Measurements from ENCODE around the gene CDYL2.
"Not testable (repeated sequence)": the region's sequence is repeated elsewhere in the genome, so short reads cannot be mapped to it uniquely, and the experiment has no call there.

CDYL2 gene

GRCh38 chr16:80738521-80738920 lies 65.9 kb downstream of the CDYL2 start:
- DNase-seq (ENCODE audit: low spot score), result no peak
- TF ChIP-seq CTCF (IDR thresholded peaks at IDR 0.05; ENCODE audit: extremely low read depth, insufficient read depth, missing control alignments), result no peak
- in situ Hi-C loops (cut with MboI; ENCODE audit: low pct_unique_long_range_greater_than_20kb, low sequenced_read_pairs, unreplicated experiment), result no loop called here

- DNase-seq (ENCODE audit: low spot score), result no peak
- TF ChIP-seq CTCF (IDR thresholded peaks at IDR 0.05; ENCODE audit: extremely low read depth, insufficient read depth, missing control alignments), result no peak
- in situ Hi-C loops (cut with MboI; ENCODE audit: low pct_unique_long_range_greater_than_20kb, low sequenced_read_pairs, unreplicated experiment), result no loop called here
These were observed 68.6 kb downstream of the CDYL2 start for GRCh38 chr16:80735846-80736245.

GRCh38 chr16:80733407-80733806 lies 71.0 kb downstream of the CDYL2 start:
- in situ Hi-C loops (cut with MboI; ENCODE audit: low pct_unique_long_range_greater_than_20kb, low sequenced_read_pairs, unreplicated experiment), result no loop called here
- no peak for TF ChIP-seq CTCF (IDR thresholded peaks at IDR 0.05; ENCODE audit: extremely low read depth, insufficient read depth, missing control alignments)
- no peak for DNase-seq (ENCODE audit: low spot score)

GRCh38 chr16:80731915-80732314 lies 72.5 kb downstream of the CDYL2 start:
- no peak for DNase-seq (ENCODE audit: low spot score)
- TF ChIP-seq CTCF (IDR thresholded peaks at IDR 0.05; ENCODE audit: extremely low read depth, insufficient read depth, missing control alignments), result no peak
- in situ Hi-C loops (cut with MboI; ENCODE audit: low pct_unique_long_range_greater_than_20kb, low sequenced_read_pairs, unreplicated experiment), result no loop called here

- DNase-seq (ENCODE audit: low spot score); in situ Hi-C loops (cut with MboI; ENCODE audit: low pct_unique_long_range_greater_than_20kb, low sequenced_read_pairs, unreplicated experiment): not testable (repeated sequence)
These were observed 77.2 kb downstream of the CDYL2 start for GRCh38 chr16:80727066-80727763.

GRCh38 chr16:80725566-80726162 lies 78.7 kb downstream of the CDYL2 start:
- DNase-seq (ENCODE audit: low spot score), result no peak
- TF ChIP-seq CTCF (IDR thresholded peaks at IDR 0.05; ENCODE audit: extremely low read depth, insufficient read depth, missing control alignments), result no peak
- in situ Hi-C loops (cut with MboI; ENCODE audit: low pct_unique_long_range_greater_than_20kb, low sequenced_read_pairs, unreplicated experiment), result no loop called here

- no peak for TF ChIP-seq CTCF (IDR thresholded peaks at IDR 0.05; ENCODE audit: extremely low read depth, insufficient read depth, missing control alignments)
- in situ Hi-C loops (cut with MboI; ENCODE audit: low pct_unique_long_range_greater_than_20kb, low sequenced_read_pairs, unreplicated experiment), result no loop called here
- no peak for DNase-seq (ENCODE audit: low spot score)
These were observed 80.4 kb downstream of the CDYL2 start for GRCh38 chr16:80723981-80724380.

All from GM13977 (cell line).